ENCODE results near the gene RUBCNL. TPM values are rescaled to one million over a fixed set of nuclear protein-coding genes. Genes with fewer than 3 reads are reported as not detected.

Gene RUBCNL
- total RNA-seq, 1 experiment from 2014 or later, result not detected

DNA sequence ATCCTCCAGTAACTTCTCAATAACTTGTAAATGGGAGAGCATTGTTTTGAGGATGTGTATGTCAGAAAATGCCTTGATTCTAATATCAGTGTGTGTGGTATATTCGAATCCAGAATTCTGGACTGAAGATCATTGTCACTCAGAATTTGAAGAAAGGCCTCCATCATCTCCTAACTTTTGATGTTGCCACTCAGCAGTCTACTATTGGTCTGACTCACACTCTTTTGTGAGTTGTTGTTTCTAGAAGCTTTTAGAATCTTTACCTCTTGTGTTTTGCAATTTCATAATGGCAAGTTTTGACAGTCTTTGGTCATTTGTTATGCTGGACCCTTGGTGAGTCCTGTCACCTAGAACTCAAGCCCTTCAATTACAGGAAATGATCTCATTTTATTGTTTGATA, 77.0 kb downstream of the RUBCNL start:
- DNase-seq (ENCODE audit: low read depth), result no peak

DNA sequence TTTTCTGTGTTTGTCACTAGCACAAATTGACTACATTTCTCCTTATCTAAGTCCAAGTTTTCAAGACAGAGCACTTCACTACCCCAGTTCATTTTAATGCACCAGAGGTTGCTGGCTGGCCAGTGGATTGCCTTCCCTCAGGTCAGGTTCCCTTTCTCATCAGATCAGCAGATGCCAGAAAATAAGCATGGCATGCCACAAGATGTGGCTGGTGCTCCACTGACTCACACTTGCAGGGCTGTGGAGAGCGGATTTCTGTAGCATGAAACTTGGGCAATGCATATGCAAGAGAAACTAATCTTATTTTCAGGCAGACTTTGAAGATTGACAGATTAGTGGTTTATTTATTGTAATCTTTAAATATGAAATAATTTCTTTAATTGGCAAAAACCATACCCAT, 79.5 kb downstream of the RUBCNL start:
- DNase-seq (ENCODE audit: low read depth), result peak; percentile 54

DNA sequence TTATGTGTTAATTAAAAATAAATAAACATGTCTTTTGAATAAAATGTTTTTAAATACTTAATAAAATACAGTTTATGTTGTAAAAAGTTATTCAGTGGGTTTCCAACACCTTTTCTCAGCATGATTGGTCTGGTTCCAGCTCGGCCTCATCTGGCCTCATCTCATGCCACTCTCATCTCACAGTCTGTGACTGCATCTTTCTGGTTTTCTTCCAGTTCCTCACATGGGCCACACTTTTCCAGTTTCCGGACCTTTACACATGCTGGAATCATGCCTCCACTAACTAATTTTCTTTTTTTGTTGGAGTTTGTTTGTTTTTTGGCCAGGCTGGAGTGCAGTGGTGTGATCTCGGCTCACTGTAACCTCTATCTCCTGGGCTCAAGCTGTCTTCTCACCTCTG, 82.5 kb downstream of the RUBCNL start:
- DNase-seq (ENCODE audit: low read depth), result no peak

DNA sequence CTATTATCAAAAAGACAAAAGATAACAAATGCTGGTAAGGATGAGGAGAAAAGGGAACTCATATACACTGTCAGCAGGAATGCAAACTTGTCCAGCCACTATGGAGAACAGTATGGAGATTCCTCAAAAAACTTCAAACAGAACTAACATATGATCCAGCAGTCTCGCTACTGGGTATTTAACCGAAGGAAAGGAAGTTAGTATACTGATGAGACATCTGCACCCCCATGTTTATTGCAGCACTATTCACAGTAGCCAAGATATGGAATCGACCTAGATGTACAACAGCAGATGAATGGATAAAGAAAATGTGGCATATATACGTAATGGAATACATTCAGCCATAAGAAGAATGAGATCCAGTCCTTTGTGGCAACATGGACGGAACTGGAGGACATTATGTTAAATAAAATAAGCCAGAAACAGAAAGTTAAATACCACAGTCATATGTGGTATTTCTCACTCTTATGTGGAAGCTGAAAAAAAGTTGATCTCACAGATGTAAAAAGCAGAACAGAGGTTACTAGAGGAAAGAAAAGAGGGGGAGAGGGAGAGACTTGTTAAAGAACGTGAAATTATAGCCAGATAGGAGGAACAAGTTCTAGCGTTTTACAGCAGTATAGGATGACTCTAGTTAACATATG, 83.2 kb downstream of the RUBCNL start:
- no peak for DNase-seq (ENCODE audit: low read depth)

DNA sequence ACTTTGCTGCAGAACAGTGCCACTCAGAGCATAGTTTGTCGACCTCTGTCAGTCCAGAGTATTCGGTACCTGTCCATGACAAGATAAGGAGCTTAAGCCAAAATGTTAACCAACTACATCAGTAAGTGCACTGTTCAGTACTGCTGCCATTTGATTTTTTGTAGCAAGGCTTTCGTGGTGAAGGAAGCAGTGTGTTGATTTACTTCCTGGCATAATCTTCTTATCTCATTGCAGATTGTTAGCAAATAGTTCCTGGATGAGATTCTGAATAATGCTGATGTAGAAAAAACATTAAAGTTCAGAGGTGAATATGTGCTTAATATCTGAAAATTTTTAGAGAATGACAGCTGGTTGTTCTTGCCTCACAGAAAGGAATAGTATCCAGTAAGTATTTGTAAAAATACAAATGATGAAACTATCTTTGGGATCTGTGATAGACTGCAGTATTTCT, 89.7 kb downstream of the RUBCNL start:
- no peak for DNase-seq (ENCODE audit: low read depth)

DNA sequence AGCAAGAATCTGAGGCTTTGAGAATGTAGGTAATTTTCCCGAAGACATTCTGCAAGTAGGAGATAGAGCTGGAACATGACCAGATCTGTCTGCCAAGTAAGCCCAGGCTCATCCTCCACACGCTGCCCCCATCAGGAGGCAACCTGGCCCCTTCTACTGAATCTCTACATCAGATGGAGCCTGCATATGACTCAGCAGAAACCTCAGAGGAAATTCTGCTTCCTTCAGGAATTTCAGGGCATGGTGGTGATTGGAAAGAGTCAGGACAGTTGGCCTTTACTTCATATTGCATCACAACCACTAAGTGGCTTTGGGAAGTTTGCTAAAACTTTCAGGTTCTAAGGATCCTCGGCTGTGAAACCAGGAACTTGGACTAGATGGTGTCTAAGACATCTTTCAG, 90.1 kb downstream of the RUBCNL start:
- DNase-seq (ENCODE audit: low read depth), result peak; percentile 85

DNA sequence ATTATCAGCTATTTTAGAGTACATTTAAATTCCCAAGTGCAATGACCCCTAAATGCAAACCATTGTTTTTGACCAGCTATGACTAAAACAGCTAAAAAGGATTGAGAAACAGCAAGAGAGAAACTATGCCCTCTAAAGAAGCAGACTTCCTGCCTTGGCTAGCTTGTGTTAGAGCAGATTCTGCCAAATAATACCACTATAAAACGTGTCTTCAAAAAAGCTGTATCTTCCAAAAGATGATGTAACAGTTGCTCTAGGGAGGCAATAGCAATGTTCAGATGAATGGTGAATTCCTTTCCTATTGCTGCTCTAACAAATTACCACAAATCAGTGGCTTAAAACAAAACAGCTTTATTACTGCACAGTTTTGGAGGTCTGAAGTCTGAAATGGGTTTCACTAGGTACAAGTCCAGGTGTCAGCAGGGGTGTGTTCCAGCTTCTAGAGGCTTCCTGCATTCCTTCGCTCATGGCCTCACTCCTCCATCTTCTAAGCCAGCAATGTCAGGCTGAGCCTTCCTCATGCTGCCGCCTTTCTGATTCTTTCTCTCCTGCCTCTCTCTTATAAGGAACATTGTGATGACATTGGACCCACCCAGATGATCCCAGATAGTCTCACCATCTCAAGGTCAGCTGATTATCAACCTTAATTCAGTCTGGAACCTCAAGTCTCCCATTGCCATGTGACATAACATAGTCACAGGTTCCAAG, 90.8 kb downstream of the RUBCNL start:
- peak; percentile 84 for DNase-seq (ENCODE audit: low read depth)

DNA sequence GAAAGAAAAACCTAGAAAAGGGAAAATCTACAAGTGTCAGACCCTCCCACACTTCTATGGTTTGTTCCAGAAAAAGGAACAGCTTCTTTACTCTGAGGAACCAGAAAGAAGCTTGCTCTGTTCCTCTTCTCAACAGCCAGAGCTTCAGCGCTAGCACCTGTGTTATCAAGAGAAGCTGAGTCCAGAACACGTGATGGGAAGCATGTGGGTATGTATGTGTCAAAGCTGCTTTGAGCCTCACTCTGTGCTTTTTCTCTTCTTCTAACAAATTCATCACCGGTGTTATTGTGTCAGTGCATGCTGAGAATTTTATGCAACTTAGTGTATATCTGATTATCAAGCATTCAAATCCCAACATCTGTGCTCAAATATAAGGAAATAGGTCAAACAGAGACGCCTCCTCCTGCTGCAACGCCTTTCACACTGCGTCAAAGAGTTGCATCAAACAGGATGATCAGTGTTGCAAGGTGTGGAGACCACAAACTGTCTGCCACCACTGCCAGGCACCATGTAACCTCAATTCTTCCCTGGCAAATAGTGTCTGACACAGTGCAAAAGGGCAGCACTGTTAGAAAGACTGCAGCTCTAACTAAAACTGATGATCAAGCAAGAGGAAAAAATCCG, 91.4 kb downstream of the RUBCNL start:
- no peak for DNase-seq (ENCODE audit: low read depth)

DNA sequence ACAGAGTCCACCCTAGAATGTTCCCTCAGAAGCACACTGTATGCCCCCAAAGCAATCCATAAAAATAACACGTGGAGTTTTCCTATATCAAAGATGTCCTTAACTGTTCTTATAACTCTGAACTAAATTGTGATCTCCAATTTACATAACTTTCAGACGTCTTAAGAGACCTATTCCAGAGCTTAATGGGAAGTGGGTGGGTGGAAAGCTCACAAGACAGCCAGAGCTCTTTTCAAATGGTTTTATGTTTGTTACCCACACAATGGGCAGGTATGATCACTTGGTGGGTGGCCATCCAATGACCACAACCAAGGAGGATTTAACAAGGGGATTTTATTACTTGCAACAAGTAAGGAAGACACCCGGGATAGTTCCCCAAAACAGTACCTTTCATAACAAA, 93.6 kb downstream of the RUBCNL start:
- no peak for DNase-seq (ENCODE audit: low read depth)

Other genes starting within 250 kb of the RUBCNL start
- 65.9 and 75.0 TPM in 2 replicates for gene LCP1, start 205.1 kb downstream of the RUBCNL start, total RNA-seq (2014; rRNA removed; shearing (Covaris generic))
- 0.20 and 0.48 TPM in 2 replicates for gene LRRC63, start 175.3 kb downstream of the RUBCNL start, total RNA-seq (2014; rRNA removed; shearing (Covaris generic))
- gene LRCH1, start 165.9 kb upstream of the RUBCNL start, total RNA-seq (2014; rRNA removed; shearing (Covaris generic)), result 5.8 TPM in 2 replicates